GM21360 (cell line): ENCODE data around the gene CETN2.

Experiments used
- ATAC-seq: cut with Tn5 transposase; IDR thresholded peaks from one replicate; pipeline ENCODE4 v1.9.1; 2021; ENCODE audit warnings: mild to moderate bottlenecking, moderate library complexity; ENCODE audit not compliant: unreplicated experiment

Gene CETN2

GRCh38 chrX:152833378-152833777 lies 2.8 kb upstream of the CETN2 start:
- ATAC-seq = no peak

- no peak for ATAC-seq
Observed at GRCh38 chrX:152832520-152832919, 2.0 kb upstream of the CETN2 start.

- ATAC-seq = no peak
Observed at GRCh38 chrX:152831391-152831790, 834 bp upstream of the CETN2 start.

- no peak for ATAC-seq
Observed at GRCh38 chrX:152824841-152825374, 5.6 kb downstream of the CETN2 start.

DNA sequence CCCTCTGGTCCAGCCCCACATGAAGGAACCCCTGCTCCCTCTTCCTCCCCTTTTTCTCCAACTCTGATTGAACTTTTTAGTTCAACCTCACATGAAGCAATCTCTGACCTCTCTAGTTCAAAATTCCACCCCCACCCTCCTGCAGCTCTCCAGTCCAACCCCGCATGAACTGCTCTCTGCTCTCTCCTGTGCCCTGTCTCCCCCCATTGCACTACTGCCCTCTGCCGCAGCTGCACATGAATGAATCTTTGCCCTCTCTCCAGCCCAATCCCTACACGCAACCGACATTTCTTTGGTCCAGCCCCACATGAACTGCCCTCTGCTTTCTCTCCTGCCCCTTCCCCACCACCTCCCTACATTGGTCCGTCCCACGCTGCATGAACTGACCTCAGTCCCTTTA lies 6.9 kb downstream of the CETN2 start:
- no peak for ATAC-seq

GRCh38 chrX:152822383-152823086 lies 8.0 kb downstream of the CETN2 start:
- ATAC-seq = no peak

DNA sequence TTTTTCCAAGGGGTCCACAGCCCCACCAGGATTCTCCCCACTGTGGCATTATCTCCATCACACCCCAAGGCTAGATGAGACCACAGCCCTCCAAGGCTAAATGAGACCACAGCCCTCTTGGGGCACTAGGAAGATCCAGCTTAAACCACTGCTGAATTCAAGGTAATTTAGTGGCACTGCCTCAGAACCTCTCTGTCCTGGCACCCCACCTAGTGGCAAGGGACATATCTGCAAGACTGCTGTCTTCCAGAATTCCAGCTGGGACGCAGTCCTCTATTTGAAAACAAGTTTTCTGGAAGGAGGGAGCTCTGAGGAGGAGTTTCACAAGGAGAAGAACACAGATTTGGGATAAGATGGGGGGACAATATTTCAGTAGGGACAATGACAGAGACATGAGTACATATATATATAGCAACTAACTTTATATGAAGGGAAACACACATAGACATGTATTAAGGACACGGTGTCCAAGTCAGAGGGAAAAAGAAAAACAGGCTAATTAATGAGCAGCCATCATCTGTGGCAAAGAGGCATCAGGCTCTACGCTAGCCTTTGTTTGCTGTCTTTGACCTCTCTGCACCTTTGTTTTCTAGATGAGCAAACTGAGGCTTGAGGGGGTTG lies 9.3 kb downstream of the CETN2 start:
- peak; percentile 60 for ATAC-seq

DNA sequence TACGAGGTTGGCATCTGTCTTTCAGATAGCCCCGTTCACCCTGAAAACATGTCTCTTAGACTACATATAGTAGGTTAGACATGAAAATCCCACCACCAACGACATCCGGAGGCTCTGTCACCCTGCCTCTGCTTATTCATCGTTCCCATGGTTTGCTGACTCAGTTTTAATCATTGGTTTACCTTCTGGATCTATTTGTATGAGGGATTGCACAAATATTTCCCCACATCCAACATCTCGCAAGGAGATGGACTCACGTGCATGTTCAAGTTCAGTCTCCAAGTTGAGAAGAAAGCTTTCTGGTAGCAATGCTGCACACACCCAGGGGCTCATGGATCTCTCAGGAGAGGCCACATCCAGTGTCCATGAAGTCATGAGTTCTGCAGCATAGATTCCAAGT lies 10.8 kb downstream of the CETN2 start:
- ATAC-seq = no peak

DNA sequence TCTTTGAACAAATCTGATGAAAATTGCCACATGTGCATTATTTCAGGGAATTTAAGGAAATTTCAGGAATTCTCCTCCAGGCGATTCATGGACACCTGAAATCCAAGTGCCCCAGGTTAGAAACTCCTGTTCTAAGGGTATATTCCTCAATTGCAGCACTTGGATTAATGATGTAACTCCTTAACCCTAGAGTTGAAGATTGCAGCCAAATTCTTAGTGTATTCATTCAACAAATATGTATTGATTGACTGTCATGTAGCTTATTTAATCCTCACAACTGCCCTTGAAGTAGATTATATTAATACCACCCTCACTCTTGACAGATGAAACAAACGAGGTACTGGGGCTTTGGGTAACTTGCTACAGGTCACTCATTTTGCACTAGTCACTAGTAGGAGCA lies 11.3 kb downstream of the CETN2 start:
- no peak for ATAC-seq

DNA sequence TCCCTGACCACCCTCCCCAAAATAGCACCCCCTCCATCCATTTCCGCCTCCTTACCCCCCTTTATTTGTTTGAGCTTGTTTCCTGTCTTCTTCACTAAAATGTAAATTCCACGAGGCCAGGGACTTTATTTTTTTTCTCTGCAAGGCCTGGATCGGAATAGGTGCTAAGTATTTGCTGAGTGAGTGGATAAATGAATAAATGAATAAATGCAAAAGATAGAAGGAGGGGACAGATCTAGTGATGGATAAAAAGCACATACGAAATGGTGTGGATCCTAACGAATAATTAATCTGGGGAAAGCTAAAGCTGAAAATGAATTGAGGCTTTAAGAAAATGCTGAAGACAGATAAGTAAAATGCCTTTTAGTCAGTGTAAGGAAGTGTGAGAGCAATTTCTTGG lies 12.2 kb downstream of the CETN2 start:
- no peak for ATAC-seq

DNA sequence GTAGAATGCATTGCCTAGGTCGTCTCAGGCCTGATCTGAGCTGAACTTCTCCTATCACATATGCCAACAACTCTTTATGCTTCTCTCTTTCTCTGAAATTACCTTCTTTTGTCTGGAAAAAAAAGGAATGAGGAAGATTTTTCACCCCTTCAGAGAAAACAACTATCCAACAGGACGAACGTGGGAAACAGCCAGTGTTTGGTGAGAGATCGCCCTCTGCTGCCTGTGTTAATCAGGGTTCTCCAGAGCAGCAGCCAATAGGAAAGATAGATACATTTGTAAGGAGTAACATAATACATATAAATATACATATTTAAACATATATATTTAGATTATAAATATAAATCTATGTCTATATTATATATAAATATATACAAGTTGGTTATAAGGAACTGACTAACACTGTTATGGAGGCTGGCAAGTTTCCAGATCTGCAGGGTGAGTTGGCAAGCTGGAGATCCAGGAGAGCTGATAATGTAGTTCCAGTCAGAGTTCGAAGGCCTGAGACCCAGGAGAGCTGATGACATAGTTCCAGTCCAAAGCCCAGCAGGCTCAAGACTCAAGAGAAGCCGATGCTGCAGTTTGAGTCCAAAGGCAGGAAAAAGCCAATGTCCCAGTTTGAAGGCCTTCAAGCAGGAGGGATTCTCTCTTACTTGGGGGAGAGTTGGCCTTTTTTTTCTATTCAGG lies 13.3 kb downstream of the CETN2 start:
- no peak for ATAC-seq

DNA sequence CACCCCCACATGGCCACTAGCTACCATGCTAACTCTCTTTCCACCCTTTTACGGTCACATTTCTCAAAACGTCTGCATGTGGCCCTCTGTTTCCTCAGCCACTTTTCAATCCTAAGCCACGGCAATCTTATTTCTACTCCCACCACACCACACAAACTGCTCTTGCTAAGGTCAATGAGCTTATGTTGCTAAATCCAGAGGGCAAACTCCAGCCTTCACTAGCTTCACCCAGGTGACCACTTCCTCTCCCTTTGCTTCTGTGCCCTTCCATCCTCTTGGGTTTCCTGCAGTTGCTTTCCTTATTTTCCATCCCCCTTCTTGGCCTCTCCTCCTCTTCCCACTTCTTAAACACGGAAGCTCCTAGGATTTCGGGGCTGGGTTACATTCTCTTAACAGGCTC lies 16.5 kb downstream of the CETN2 start:
- no peak for ATAC-seq

GRCh38 chrX:152813206-152813605 lies 17.4 kb downstream of the CETN2 start:
- no peak for ATAC-seq

DNA sequence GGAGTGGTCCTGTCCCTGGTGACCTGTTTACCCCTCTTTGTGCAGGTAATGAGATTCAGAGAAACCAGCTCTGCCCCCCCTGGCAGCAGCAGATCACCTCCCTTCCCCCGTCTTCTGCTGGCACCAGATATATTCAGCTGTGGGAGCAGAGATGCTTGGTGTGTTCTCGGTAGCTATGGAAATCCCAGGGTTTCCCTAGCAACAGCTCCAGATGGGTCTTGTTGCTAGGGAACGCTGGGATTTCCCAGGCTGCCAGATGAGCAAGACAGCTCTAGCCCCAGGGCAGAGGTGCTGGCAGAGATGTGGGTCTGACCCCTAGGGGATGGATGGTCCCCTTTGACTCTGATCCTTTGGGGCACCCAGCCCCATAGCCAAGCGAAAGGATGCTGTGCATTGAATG lies 20.2 kb downstream of the CETN2 start:
- no peak for ATAC-seq

- ATAC-seq = no peak
Observed at GRCh38 chrX:152806035-152806434, 24.5 kb downstream of the CETN2 start.

- no peak for ATAC-seq
Observed at GRCh38 chrX:152798945-152799344, 31.6 kb downstream of the CETN2 start.

DNA sequence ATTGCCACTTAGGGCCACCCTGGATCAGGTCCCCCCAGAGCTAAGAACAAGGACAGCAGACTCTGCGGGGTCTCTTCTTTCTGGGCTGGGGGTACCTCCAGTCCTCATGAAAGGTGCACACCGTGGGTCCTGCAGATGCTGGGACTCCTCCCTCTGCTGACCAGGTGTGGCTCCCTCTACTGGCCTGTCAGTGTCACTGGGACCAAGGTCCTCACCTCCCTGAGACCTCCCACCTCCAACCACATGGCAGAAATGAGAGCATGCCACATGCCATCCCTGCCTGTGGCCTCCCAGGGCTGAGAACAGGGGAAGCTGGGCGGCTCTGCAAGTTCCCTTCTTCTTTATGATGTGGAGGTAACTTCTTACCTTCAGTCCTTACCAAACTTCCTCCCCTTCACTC lies 43.5 kb downstream of the CETN2 start:
- ATAC-seq = peak; percentile 89
